Transverse colon (tissue), 4 donors: ENCODE data around the gene TNC.

Source experiments
- CTCF ChIP-seq, 5 experiments: fragments of 200-600 bp in 3 of 5; fragments of 450-650 bp in 2 of 5; sonication (generic) in 3 of 5; IDR thresholded peaks; 1 replicate in 2 of 5; 2 replicates in 3 of 5; pipeline ENCODE4 v1.5.1; 2016 to 2017; ENCODE audit warnings: antibody characterized with exemption in 5 of 5, inconsistent platforms in 3 of 5, mild to moderate bottlenecking in 2 of 5, moderate library complexity in 1 of 5
- EP300 ChIP-seq: sonication (generic); formaldehyde crosslinking; IDR thresholded peaks from one replicate; pipeline ENCODE4 v1.6.1; 2017; ENCODE audit warnings: antibody characterized with exemption, low read depth
- POLR2A ChIP-seq: fragments of 450-650 bp; IDR thresholded peaks from one replicate; pipeline ENCODE4 v1.6.1; 2016; ENCODE audit warnings: antibody characterized with exemption, mild to moderate bottlenecking, moderate library complexity
- POLR2AphosphoS5 ChIP-seq, 3 donors: sonication (generic); formaldehyde crosslinking; IDR thresholded peaks; one replicate each; pipeline ENCODE4 v1.6.1; 2016; ENCODE audit warnings: antibody characterized with exemption in 3 of 3

- no peak for TF ChIP-seq CTCF (IDR thresholded peaks at IDR 0.05)
- TF ChIP-seq POLR2AphosphoS5 (IDR thresholded peaks at IDR 0.05): no peak
- no peak for TF ChIP-seq POLR2A
- no peak for TF ChIP-seq EP300
Observed at GRCh38 chr9:115050002-115050490, 67.9 kb downstream of the TNC start.
